K562 (cell line): Measurements from ENCODE around the gene IRAK2. TPM values are rescaled to one million over a fixed set of nuclear protein-coding genes. Genes with fewer than 3 reads are reported as not detected.

Experiments used
- ATAC-seq: fragments of 200-7000 bp; cut with Tn5 transposase; 3 replicates; pipeline ENCODE4 v1.9.1; 2020; ENCODE audit warnings: moderate library complexity
- BruUV-seq: library from RNA; stranded (reverse); fragments of 400-500 nt; replicated peaks from 2 replicates; lab custom pipeline; 2021; lab: Mats Ljungman, UMichigan
- CTCF ChIA-PET: fragments of 300-600 bp; formaldehyde crosslinking; extraction: SDS; loops from one replicate; lab custom pipeline; 2021; ENCODE audit warnings: low intra/inter-chr PET ratio; lab: Yijun Ruan, JAX
- POLR2A ChIA-PET: fragments of 300-600, 350-650 bp; sonication (Branson Sonifier 250); formaldehyde crosslinking; extraction: SDS; loops from one replicate; lab custom pipeline; 2021; ENCODE audit warnings: antibody characterized with exemption, inconsistent platforms; lab: Yijun Ruan, JAX
- DNase-seq, 4 experiments: peaks; one replicate each; pipeline versions ENCODE4 v3.0.0 to v3.0.0-alpha.2; 2011 to 2018; ENCODE audit warnings: low spot score in 3 of 4, mixed read lengths in 3 of 4; ENCODE audit errors: extremely low read depth in 1 of 4
- FAIRE-seq: peaks from 2 replicates; lab custom pipeline; 2011; peaks lifted over from hg19 to GRCh38; lab: Jason Lieb, UNC
- H2AFZ ChIP-seq: 2 replicates; pipeline ENCODE4 v1.6.0; 2011; ENCODE audit warnings: low read depth, low read length, control low read depth, inconsistent platforms
- H3K27ac ChIP-seq: fragments of 200-600 bp; 3 replicates; pipeline ENCODE4 v1.8.0; 2011; ENCODE audit warnings: low read depth, mild to moderate bottlenecking, control low read depth, inconsistent platforms, low read length, moderate library complexity, mixed read lengths; ENCODE audit errors: extremely low read depth
- H3K27me3 ChIP-seq, 2 experiments: fragments of 300-600 bp in 1 of 2; 2 replicates in 1 of 2; 3 replicates in 1 of 2; pipeline versions ENCODE4 v1.6.0 to v1.8.0; 2011; ENCODE audit warnings: inconsistent platforms in 2 of 2, low read length in 2 of 2, mild to moderate bottlenecking in 1 of 2, mixed read lengths in 1 of 2, moderate library complexity in 1 of 2; ENCODE audit not compliant: control insufficient read depth in 2 of 2, insufficient read depth in 2 of 2
- H3K36me3 ChIP-seq: fragments of 300-600 bp; 3 replicates; pipeline ENCODE4 v1.8.0; 2011; ENCODE audit warnings: mild to moderate bottlenecking, low read length, inconsistent platforms; ENCODE audit not compliant: control insufficient read depth, insufficient read depth
- H3K4me1 ChIP-seq, 2 experiments: fragments of 200-600 bp in 1 of 2; replicated peaks in 1 of 2; 2 replicates in 1 of 2; 3 replicates in 1 of 2; pipeline versions ENCODE4 v1.5.1 to v1.8.0; 2011; ENCODE audit warnings: inconsistent platforms in 2 of 2, low read length in 2 of 2, mild to moderate bottlenecking in 1 of 2, mixed read lengths in 1 of 2, moderate library complexity in 1 of 2; ENCODE audit not compliant: control insufficient read depth in 2 of 2, insufficient read depth in 2 of 2
- H3K4me2 ChIP-seq: 2 replicates; pipeline ENCODE4 v1.6.1; 2011; ENCODE audit warnings: low read length, control low read depth, inconsistent platforms, mixed read lengths; ENCODE audit not compliant: insufficient read depth
- H3K4me3 ChIP-seq: fragments of 200-600 bp; sonication (generic), shearing (Covaris generic); 2 replicates; pipeline ENCODE4 v1.5.1; 2016; ENCODE audit warnings: control low read depth, inconsistent platforms
- H3K79me2 ChIP-seq: fragments of 200-600 bp; 3 replicates; pipeline ENCODE4 v1.8.0; 2011; ENCODE audit warnings: low read length, inconsistent platforms; ENCODE audit not compliant: control insufficient read depth, insufficient read depth
- H3K9ac ChIP-seq, 2 experiments: 2 replicates each; pipeline versions ENCODE4 v1.6.0 to v1.6.1; 2011; ENCODE audit warnings: low read depth in 2 of 2, low read length in 2 of 2, control low read depth in 1 of 2, inconsistent platforms in 1 of 2, mild to moderate bottlenecking in 1 of 2, mixed read lengths in 1 of 2; ENCODE audit not compliant: insufficient read depth in 1 of 2
- H3K9me1 ChIP-seq: one replicate; pipeline ENCODE4 v1.6.0; 2011; ENCODE audit warnings: inconsistent platforms, mild to moderate bottlenecking, low read length, moderate library complexity; ENCODE audit not compliant: control insufficient read depth, insufficient read depth
- H3K9me3 ChIP-seq: replicated peaks from 2 replicates; pipeline ENCODE4 v1.5.1; 2011; ENCODE audit warnings: low read depth, low read length, inconsistent platforms; ENCODE audit not compliant: control insufficient read depth, insufficient read depth
- H4K20me1 ChIP-seq: replicated peaks from 2 replicates; pipeline ENCODE4 v1.6.1; 2011; ENCODE audit warnings: low read length, inconsistent platforms, mixed read lengths; ENCODE audit not compliant: control insufficient read depth, insufficient read depth
- CBFA2T3 ChIP-seq: fragments of 450-650 bp; IDR thresholded peaks from 2 replicates; pipeline ENCODE4 v1.6.1; 2017
- CSDE1 ChIP-seq, 2 experiments: fragments of 450-650 bp; IDR thresholded peaks; 2 replicates each; pipeline ENCODE4 v1.6.1; 2016; ENCODE audit warnings: mild to moderate bottlenecking in 1 of 2
- FOXA3 ChIP-seq, 2 experiments: fragments of 450-650 bp in 1 of 2; sonication (generic) in 1 of 2; formaldehyde crosslinking; IDR thresholded peaks in 1 of 2; conservative IDR thresholded peaks in 1 of 2; 2 replicates each; pipeline versions ENCODE4 v1.4.0 to v1.8.0; 2020 to 2022; ENCODE audit warnings: mild to moderate bottlenecking in 2 of 2, missing genetic modification reagents in 1 of 2
- KDM1A ChIP-seq, 2 experiments: fragments of 450-650 bp; IDR thresholded peaks; 2 replicates each; pipeline ENCODE4 v1.6.1; 2016; ENCODE audit warnings: mild to moderate bottlenecking in 2 of 2
- MXI1 ChIP-seq: IDR thresholded peaks from 2 replicates; pipeline ENCODE4 v1.6.1; 2011; ENCODE audit warnings: low read depth, mild to moderate bottlenecking, improper control_type of control experiment, low read length
- MYNN ChIP-seq, 2 experiments: sonication (generic); formaldehyde crosslinking in 1 of 2; IDR thresholded peaks; 2 replicates each; pipeline versions ENCODE4 v1.5.0 to v1.6.1; 2016 to 2020; ENCODE audit warnings: antibody characterized with exemption in 1 of 2, missing genetic modification reagents in 1 of 2
- NFXL1 ChIP-seq: fragments of 450-650 bp; formaldehyde crosslinking; IDR thresholded peaks from 2 replicates; pipeline ENCODE4 v1.4.0; 2021; ENCODE audit warnings: mild to moderate bottlenecking
- POLR2B ChIP-seq: fragments of 450-650 bp; IDR thresholded peaks from 2 replicates; pipeline ENCODE4 v1.6.1; 2018; ENCODE audit warnings: low read depth; ENCODE audit not compliant: partially characterized antibody
- SFPQ ChIP-seq: fragments of 200-400 bp; formaldehyde crosslinking; IDR thresholded peaks from 2 replicates; pipeline ENCODE4 v1.6.1; 2017; ENCODE audit warnings: mild to moderate bottlenecking, low read depth, low read length, moderate library complexity
- SMAD2 ChIP-seq: fragments of 150-350 bp; IDR thresholded peaks from 2 replicates; pipeline ENCODE4 v1.6.1; 2014; ENCODE audit warnings: low read depth, mild to moderate bottlenecking, low read length
- TFAP4 ChIP-seq: sonication (generic); formaldehyde crosslinking; IDR thresholded peaks from 2 replicates; pipeline ENCODE4 v1.8.0; 2022; ENCODE audit warnings: missing genetic modification reagents, mild to moderate bottlenecking, moderate library complexity, borderline replicate concordance
- USF2 ChIP-seq: sonication (generic); formaldehyde crosslinking; IDR thresholded peaks from 2 replicates; pipeline ENCODE4 v1.5.0; 2020; ENCODE audit warnings: missing genetic modification reagents
- ZNF174 ChIP-seq: fragments of 250-450 bp; sonication (Bioruptor Pico); IDR thresholded peaks from 2 replicates; pipeline ENCODE4 v1.4.0; 2020; ENCODE audit warnings: mild to moderate bottlenecking
- ZNF24 ChIP-seq: fragments of 450-650 bp; IDR thresholded peaks from 2 replicates; pipeline ENCODE4 v1.6.1; 2016
- ZNF583 ChIP-seq: fragments of 250-450 bp; sonication (Bioruptor Pico); IDR thresholded peaks from 2 replicates; pipeline ENCODE4 v1.4.0; 2020
- WGBS: fragments of 100-300 bp; shearing (Covaris generic); methylation state at CpG from one replicate; pipeline ENCODE4 v1.1.6; 2016; ENCODE audit warnings: low coverage, mixed read lengths; ENCODE audit not compliant: insufficient coverage; ENCODE audit errors: missing lambda C conversion rate; 5-methylcytosine and 5-hydroxymethylcytosine counted together
- in situ Hi-C: fragments of 300-500 bp; cut with MboI; formaldehyde crosslinking; loops from 4 replicates; pipeline ENCODE4 v1.15.0; 2018; ENCODE audit warnings: inconsistent platforms, mixed read lengths
- intact Hi-C: fragments of 100-400 bp; cut with micrococcal nuclease; formaldehyde crosslinking; loops from 2 replicates; pipeline ENCODE4 v1.14.2; 2022
- polyA plus RNA-seq, 8 experiments: library from polyadenylated mRNA; depleted of rRNA in 4 of 8; stranded (reverse) in 5 of 8; unstranded in 3 of 8; fragments of >200 nt; fragmentation: Nextera tagmentation in 2 of 8; fragmentation: Illumina TruSeq in 1 of 8; extraction: Ambion mirVana in 2 of 8; extraction: Trizol in 1 of 8; gene quantifications; 2 replicates each; pipeline versions ENCODE4 v1.2.1 to v1.2.3, GENCODE V29; 2011 to 2014; ENCODE audit warnings: inconsistent platforms in 1 of 8, missing spikeins in 1 of 8
- total RNA-seq, 7 experiments: library from RNA; depleted of rRNA in 6 of 7; stranded (reverse); fragments of >200 nt in 6 of 7; fragmentation: Illumina TruSeq in 2 of 7; extraction: Trizol in 2 of 7; gene quantifications; 2 replicates each; pipeline versions ENCODE4 v1.2.1 to v1.2.3, GENCODE V29; 2011 to 2021; ENCODE audit warnings: low replicate concordance in 1 of 7

The IRAK2 gene
- total and polyA plus RNA-seq, 9 of the 15 experiments (the other 6 are each of a cell fraction or from before 2014, with no cell fraction given) = 0.42 to 4.4 (median 2.7) TPM

- H3K36me3 ChIP-seq = no peaks in the 10 kb centered on the region
- 52% methylated on average over 14 of the region's 14 CpGs for WGBS
- peak overlapping the region; percentile 68 for H3K27ac ChIP-seq
- DNase-seq = peak in 1 of 4 experiments; percentile 44
- peak overlapping the region; percentile 69 for H3K4me2 ChIP-seq
- peak; percentile 38 for ATAC-seq
- TF ChIP-seq MYNN (IDR thresholded peaks at IDR 0.05) (no peak), MYNN (CRISPR knock-in tag; IDR thresholded peaks at IDR 0.05) (no peak), NFXL1 (no peak), USF2 (no peak), SFPQ (no peak), SMAD2 (no peak), KDM1A (IDR thresholded peaks at IDR 0.05) (no peak), ZNF174 (CRISPR knock-in tag) (no peak), TFAP4 (CRISPR knock-in tag) (0 out of 2 replicates have a peak, but pooled peaks have one; percentile 2), CSDE1 (IDR thresholded peaks at IDR 0.05) (no peak), FOXA3 (CRISPR knock-in tag; conservative IDR thresholded peaks at IDR 0.05 in 1 of 2, IDR thresholded peaks at IDR 0.05 in 1 of 2) (0 out of 4 replicates have a peak, but pooled peaks of 1 of the 2 experiments have one; percentile 34), ZNF583 (CRISPR knock-in tag) (0 out of 2 replicates have a peak, but pooled peaks have one; percentile 36), POLR2B (no peak), MXI1 (no peak), CBFA2T3 (no peak), ZNF24 (no peak)
- TF ChIP-seq, all 486 proteins: peak for 3
- Histone ChIP-seq H3K9me3 (no peaks in the 10 kb centered on the region), H4K20me1 (no peaks in the 10 kb centered on the region), H3K27me3 (no peaks in the 10 kb centered on the region), H2AFZ (peak overlapping the region; percentile 85), H3K4me3 (no peak overlapping the region), H3K4me1 (peaks cover 64 to 66% of the 10 kb centered on the region in 2 experiments), H3K79me2 (no peaks in the 10 kb centered on the region), H3K9me1 (peaks cover 4% of the 10 kb centered on the region), H3K9ac (peak overlapping the region; percentile 29 to 82)
- in situ Hi-C loops = no loop called here
- ChIA-PET POLR2A (interaction anchor here (0.6 to 1.4 kb wide), 9 partner anchors 8 to 797 kb away, joined by 3 to 6 read pairs (median 3); partner anchors contain the start of gene CRELD1), CTCF (no interaction called here)
- FAIRE-seq = no peak
- no TSS peak for BruUV-seq
- intact Hi-C loops = no loop called here
These were observed 29.1 kb downstream of the IRAK2 start for GRCh38 chr3:10193692-10194327.
